Common myeloid progenitor, CD34-positive (primary cell): ENCODE results near the gene TEK.
"Not testable (repeated sequence)": the region's sequence is repeated elsewhere in the genome, so short reads cannot be mapped to it uniquely, and the experiment has no call there.

ENCODE experiments used
- CTCF ChIA-PET: fragments of 350-600 bp; sonication (Branson Sonifier 250); formaldehyde crosslinking; loops from one replicate; lab custom pipeline; 2021; ENCODE audit warnings: antibody characterized with exemption; lab: Charles Lee
- POLR2A ChIA-PET: fragments of 350-600 bp; sonication (Branson Sonifier 250); formaldehyde crosslinking; loops from one replicate; lab custom pipeline; 2021; ENCODE audit warnings: antibody characterized with exemption; lab: Charles Lee
- DNase-seq, 3 donors: peaks; one replicate each; pipeline versions ENCODE4 v3.0.0 to v3.0.0-alpha.2; 2013
- H3K27ac ChIP-seq, 2 experiments: 1 replicate in 1 of 2; 2 replicates in 1 of 2; pipeline ENCODE4 v1.7.0; 2013; ENCODE audit warnings: inconsistent platforms in 2 of 2, low read length in 2 of 2, mild to moderate bottlenecking in 2 of 2, low read depth in 1 of 2, moderate library complexity in 1 of 2; ENCODE audit not compliant: severe bottlenecking in 2 of 2, insufficient read depth in 1 of 2, poor library complexity in 1 of 2
- H3K27me3 ChIP-seq, 5 experiments: replicated peaks in 2 of 5; 1 replicate in 3 of 5; 2 replicates in 2 of 5; pipeline versions ENCODE4 v1.6.1 to v1.7.0; 2013; ENCODE audit warnings: low read length in 4 of 5, mild to moderate bottlenecking in 2 of 5, moderate library complexity in 2 of 5, inconsistent platforms in 1 of 5; ENCODE audit not compliant: insufficient read depth in 5 of 5, control insufficient read depth in 4 of 5
- H3K36me3 ChIP-seq, 4 experiments: 1 replicate in 2 of 4; 2 replicates in 2 of 4; pipeline versions ENCODE4 v1.6.1 to v1.7.0; 2013; ENCODE audit warnings: low read length in 3 of 4, control low read depth in 1 of 4, mild to moderate bottlenecking in 1 of 4; ENCODE audit not compliant: control insufficient read depth in 4 of 4, insufficient read depth in 4 of 4
- H3K4me1 ChIP-seq, 4 experiments: 1 replicate in 3 of 4; 2 replicates in 1 of 4; pipeline versions ENCODE4 v1.6.1 to v1.7.1; 2013; ENCODE audit warnings: low read length in 3 of 4, mild to moderate bottlenecking in 3 of 4, control low read depth in 1 of 4, inconsistent platforms in 1 of 4, moderate library complexity in 1 of 4; ENCODE audit not compliant: control insufficient read depth in 4 of 4, insufficient read depth in 4 of 4; ENCODE audit errors: control extremely low read depth in 1 of 4
- H3K4me3 ChIP-seq, 7 experiments: 1 replicate in 4 of 7; 2 replicates in 3 of 7; pipeline versions ENCODE4 v1.5.1 to v1.7.0; 2013; ENCODE audit warnings: mild to moderate bottlenecking in 7 of 7, low read length in 6 of 7, moderate library complexity in 6 of 7, inconsistent platforms in 2 of 7, low read depth in 2 of 7, control low read depth in 1 of 7; ENCODE audit not compliant: insufficient read depth in 4 of 7, control insufficient read depth in 1 of 7; ENCODE audit errors: extremely low read depth in 1 of 7
- H3K9me3 ChIP-seq, 5 experiments: 1 replicate in 4 of 5; 2 replicates in 1 of 5; pipeline versions ENCODE4 v1.6.1 to v1.7.1; 2013; ENCODE audit warnings: low read length in 4 of 5, mild to moderate bottlenecking in 2 of 5, inconsistent platforms in 1 of 5, low read depth in 1 of 5, moderate library complexity in 1 of 5; ENCODE audit not compliant: control insufficient read depth in 4 of 5, insufficient read depth in 2 of 5; ENCODE audit errors: control extremely low read depth in 1 of 5
- WGBS: methylation state at CpG from one replicate; pipeline ENCODE4 v1.1.5; 2013; ENCODE audit not compliant: insufficient coverage; 5-methylcytosine and 5-hydroxymethylcytosine counted together

The TEK gene

DNA sequence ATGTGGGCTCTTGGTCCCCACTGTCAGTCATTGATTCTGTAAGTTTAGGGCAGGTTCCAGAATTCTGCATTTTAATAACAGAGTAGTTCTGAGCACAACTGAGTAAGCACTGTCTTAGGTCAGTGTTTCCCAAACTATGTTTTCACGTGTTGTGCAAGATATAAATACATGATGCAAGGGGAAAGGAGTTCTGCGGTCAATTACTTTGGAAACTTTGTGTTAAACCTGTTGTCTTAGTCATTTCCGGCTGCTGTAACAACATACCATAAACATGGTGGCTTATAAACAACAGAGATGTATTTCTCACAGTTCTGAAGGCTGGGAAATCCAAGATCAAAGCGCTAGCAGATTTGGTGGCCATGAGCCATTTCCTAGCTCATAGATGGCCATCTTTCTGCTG lies 118.2 kb downstream of the TEK start:
- ChIA-PET POLR2A (no interaction called here), CTCF (no interaction called here)
- H3K4me1 ChIP-seq = no peaks in the 10 kb centered on the region
- H3K9me3 ChIP-seq = peaks cover 0 to 2% (median 0%) of the 10 kb centered on the region in 5 experiments
- no peak for DNase-seq
- H3K27ac ChIP-seq = no peak overlapping the region
- 86% methylated on average over 4 of the region's 4 CpGs for WGBS
- peaks cover 0 to 5% (median 0%) of the 10 kb centered on the region in 4 experiments for H3K36me3 ChIP-seq
- no peaks in the 10 kb centered on the region for H3K27me3 ChIP-seq
- H3K4me3 ChIP-seq = no peak overlapping the region

- CTCF ChIA-PET = interaction anchor here (0.6 kb wide), 1 partner anchor 46 kb away, joined by 3 read pairs; no protein-coding TSS in a partner anchor
- POLR2A ChIA-PET, H3K27ac ChIP-seq, H3K36me3 ChIP-seq, H3K27me3 ChIP-seq, H3K9me3 ChIP-seq, H3K4me1 ChIP-seq, H3K4me3 ChIP-seq, DNase-seq: not testable (repeated sequence)
- 87% methylated on average over 11 of the region's 12 CpGs for WGBS
Measured at GRCh38 chr9:27239648-27240047, 130.6 kb downstream of the TEK start.

DNA sequence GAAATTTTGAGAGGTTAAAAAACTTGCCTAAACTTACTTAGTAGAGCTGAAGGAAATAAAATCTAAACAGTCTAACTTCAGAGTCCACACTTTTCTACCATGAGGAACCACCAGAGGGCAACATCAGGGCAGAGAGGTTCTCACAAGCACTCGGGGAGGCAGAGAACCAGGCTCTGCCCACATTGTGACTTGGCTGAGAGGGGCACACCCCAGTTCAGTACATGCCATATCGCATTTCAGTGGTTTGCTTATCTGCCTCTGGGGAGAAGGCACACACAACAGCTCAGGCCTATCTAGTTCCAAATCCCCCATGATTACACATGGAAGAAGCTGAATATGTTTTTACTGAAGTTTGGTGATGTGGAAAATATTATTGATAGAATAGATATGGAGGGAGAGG lies 138.7 kb downstream of the TEK start:
- ChIA-PET POLR2A (no interaction called here), CTCF (interaction anchor here (0.6 to 1.5 kb wide), 7 partner anchors 12 to 307 kb away, joined by 3 to 6 read pairs (median 4); partner anchors contain the start of gene MOB3B)
- no peaks in the 10 kb centered on the region for H3K27me3 ChIP-seq
- no peaks in the 10 kb centered on the region for H3K36me3 ChIP-seq
- DNase-seq = peak; percentile 72 to 85 (median 79)
- no peaks in the 10 kb centered on the region for H3K4me1 ChIP-seq
- 0% methylated on average over 2 of the region's 2 CpGs for WGBS
- H3K27ac ChIP-seq = no peak overlapping the region
- H3K9me3 ChIP-seq = no peaks in the 10 kb centered on the region
- H3K4me3 ChIP-seq = no peak overlapping the region

GRCh38 chr9:27248702-27249101 lies 139.7 kb downstream of the TEK start:
- Histone ChIP-seq H3K4me1 (no peaks in the 10 kb centered on the region), H3K36me3 (no peaks in the 10 kb centered on the region), H3K4me3 (no peak overlapping the region), H3K9me3 (no peaks in the 10 kb centered on the region), H3K27me3 (no peaks in the 10 kb centered on the region), H3K27ac (no peak overlapping the region)
- DNase-seq = no peak
- POLR2A ChIA-PET = no interaction called here
- CTCF ChIA-PET = interaction anchor here (1.1 to 1.5 kb wide), 4 partner anchors 22 to 291 kb away, joined by 3 to 5 read pairs (median 4); no protein-coding TSS in a partner anchor

- no peak for DNase-seq
- Histone ChIP-seq H3K27me3 (no peaks in the 10 kb centered on the region), H3K27ac (no peak overlapping the region), H3K4me3 (no peak overlapping the region), H3K36me3 (no peaks in the 10 kb centered on the region), H3K4me1 (no peaks in the 10 kb centered on the region), H3K9me3 (no peaks in the 10 kb centered on the region)
- ChIA-PET POLR2A (no interaction called here), CTCF (interaction anchor here (2.2 kb wide), 1 partner anchor 11 kb away, joined by 6 read pairs; no protein-coding TSS in a partner anchor)
- 96% methylated on average over 3 of the region's 7 CpGs for WGBS
Measured at GRCh38 chr9:27258662-27259061, 149.6 kb downstream of the TEK start.

GRCh38 chr9:27260789-27261516 lies 151.9 kb downstream of the TEK start:
- no peak overlapping the region for H3K27ac ChIP-seq

GRCh38 chr9:27261517-27262211 lies 152.6 kb downstream of the TEK start:
- Histone ChIP-seq H3K27me3 (no peaks in the 10 kb centered on the region), H3K36me3 (no peaks in the 10 kb centered on the region), H3K27ac (no peak overlapping the region), H3K4me3 (no peak overlapping the region), H3K9me3 (no peaks in the 10 kb centered on the region), H3K4me1 (no peaks in the 10 kb centered on the region)
- POLR2A ChIA-PET = no interaction called here
- 50% methylated on average over 2 of the region's 4 CpGs for WGBS
- DNase-seq = no peak
- CTCF ChIA-PET = interaction anchor here (0.6 to 1.1 kb wide), 2 partner anchors 12 to 14 kb away, joined by 3 to 5 read pairs; no protein-coding TSS in a partner anchor

More at GRCh38 chr9:27260789-27261516, 151.9 kb downstream of the TEK start:
- 97% methylated on average over 7 of the region's 8 CpGs for WGBS
- DNase-seq = no peak
- H3K36me3 ChIP-seq = no peaks in the 10 kb centered on the region
- ChIA-PET POLR2A (no interaction called here), CTCF (interaction anchor here (0.6 to 2.2 kb wide), 4 partner anchors 13 to 16 kb away, joined by 3 to 6 read pairs (median 5); no protein-coding TSS in a partner anchor)
- H3K27me3 ChIP-seq = no peaks in the 10 kb centered on the region
- H3K4me3 ChIP-seq = no peak overlapping the region
- no peaks in the 10 kb centered on the region for H3K9me3 ChIP-seq
- H3K4me1 ChIP-seq = no peaks in the 10 kb centered on the region
